ENCODE measurements around the gene EFNB3.

The EFNB3 gene

GRCh38 chr17:7732981-7733539 is 28.1 kb downstream of the EFNB3 start:
- no peak overlapping the region for H3K4me3 ChIP-seq (ENCODE audit: low read length)
- no peaks in the 10 kb centered on the region for H3K4me1 ChIP-seq (ENCODE audit: insufficient read depth, low read length)
- no peaks in the 10 kb centered on the region for H3K36me3 ChIP-seq (ENCODE audit: insufficient read depth, low read depth, low read length)
- no peak overlapping the region for H3K9ac ChIP-seq (ENCODE audit: low read depth, low read length)
- H3K9me3 ChIP-seq (ENCODE audit: insufficient read depth, low read depth, low read length): no peaks in the 10 kb centered on the region
- H3K27ac ChIP-seq (ENCODE audit: low read length): no peak overlapping the region
- peaks cover 14% of the 10 kb centered on the region; the same call in 1 of the 2 replicates for H3K27me3 ChIP-seq (ENCODE audit: insufficient read depth, low read length)

GRCh38 chr17:7737601-7738000 is 32.6 kb downstream of the EFNB3 start:
- Histone ChIP-seq H3K4me1 (ENCODE audit: insufficient read depth, low read length) (no peaks in the 10 kb centered on the region), H3K9ac (ENCODE audit: low read depth, low read length) (no peak overlapping the region), H3K9me3 (ENCODE audit: insufficient read depth, low read depth, low read length) (no peaks in the 10 kb centered on the region), H3K4me3 (ENCODE audit: low read length) (no peak overlapping the region), H3K27ac (ENCODE audit: low read length) (no peak overlapping the region), H3K36me3 (ENCODE audit: insufficient read depth, low read depth, low read length) (no peaks in the 10 kb centered on the region), H3K27me3 (ENCODE audit: insufficient read depth, low read length) (peaks cover 30% of the 10 kb centered on the region; the same call in 1 of the 2 replicates)

GRCh38 chr17:7739746-7740145 is 34.7 kb downstream of the EFNB3 start:
- H3K27me3 ChIP-seq (ENCODE audit: insufficient read depth, low read length): peaks cover 30% of the 10 kb centered on the region; the same call in 1 of the 2 replicates
- H3K36me3 ChIP-seq (ENCODE audit: insufficient read depth, low read depth, low read length): no peaks in the 10 kb centered on the region
- H3K4me3 ChIP-seq (ENCODE audit: low read length): no peak overlapping the region
- H3K4me1 ChIP-seq (ENCODE audit: insufficient read depth, low read length): no peaks in the 10 kb centered on the region
- H3K9me3 ChIP-seq (ENCODE audit: insufficient read depth, low read depth, low read length): no peaks in the 10 kb centered on the region
- H3K9ac ChIP-seq (ENCODE audit: low read depth, low read length): no peak overlapping the region
- no peak overlapping the region for H3K27ac ChIP-seq (ENCODE audit: low read length)

- Histone ChIP-seq H3K4me1 (ENCODE audit: insufficient read depth, low read length) (no peaks in the 10 kb centered on the region), H3K36me3 (ENCODE audit: insufficient read depth, low read depth, low read length) (no peaks in the 10 kb centered on the region), H3K4me3 (ENCODE audit: low read length) (no peak overlapping the region), H3K27me3 (ENCODE audit: insufficient read depth, low read length) (peaks cover 30% of the 10 kb centered on the region; the same call in 1 of the 2 replicates), H3K27ac (ENCODE audit: low read length) (no peak overlapping the region), H3K9me3 (ENCODE audit: insufficient read depth, low read depth, low read length) (no peaks in the 10 kb centered on the region), H3K9ac (ENCODE audit: low read depth, low read length) (no peak overlapping the region)
Observed at GRCh38 chr17:7740481-7741001, 35.5 kb downstream of the EFNB3 start.

GRCh38 chr17:7742729-7743128 is 37.7 kb downstream of the EFNB3 start:
- Histone ChIP-seq H3K9ac (ENCODE audit: low read depth, low read length) (no peak overlapping the region), H3K36me3 (ENCODE audit: insufficient read depth, low read depth, low read length) (no peaks in the 10 kb centered on the region), H3K27me3 (ENCODE audit: insufficient read depth, low read length) (peaks cover 19% of the 10 kb centered on the region; the same call in 1 of the 2 replicates), H3K9me3 (ENCODE audit: insufficient read depth, low read depth, low read length) (no peaks in the 10 kb centered on the region), H3K4me1 (ENCODE audit: insufficient read depth, low read length) (no peaks in the 10 kb centered on the region), H3K27ac (ENCODE audit: low read length) (no peak overlapping the region), H3K4me3 (ENCODE audit: low read length) (no peak overlapping the region)

- H3K36me3 ChIP-seq (ENCODE audit: insufficient read depth, low read depth, low read length): no peaks in the 10 kb centered on the region
- H3K4me3 ChIP-seq (ENCODE audit: low read length): no peak overlapping the region
- peaks cover 11% of the 10 kb centered on the region; the same call in 1 of the 2 replicates for H3K27me3 ChIP-seq (ENCODE audit: insufficient read depth, low read length)
- H3K9me3 ChIP-seq (ENCODE audit: insufficient read depth, low read depth, low read length): no peaks in the 10 kb centered on the region
- H3K4me1 ChIP-seq (ENCODE audit: insufficient read depth, low read length): no peaks in the 10 kb centered on the region
- no peak overlapping the region for H3K9ac ChIP-seq (ENCODE audit: low read depth, low read length)
- no peak overlapping the region for H3K27ac ChIP-seq (ENCODE audit: low read length)
Observed at GRCh38 chr17:7744416-7744815, 39.4 kb downstream of the EFNB3 start.

GRCh38 chr17:7745748-7746470 is 40.9 kb downstream of the EFNB3 start:
- no peak overlapping the region for H3K27ac ChIP-seq (ENCODE audit: low read length)
- H3K4me1 ChIP-seq (ENCODE audit: insufficient read depth, low read length): no peaks in the 10 kb centered on the region
- H3K9ac ChIP-seq (ENCODE audit: low read depth, low read length): no peak overlapping the region
- no peak overlapping the region for H3K4me3 ChIP-seq (ENCODE audit: low read length)
- no peaks in the 10 kb centered on the region for H3K36me3 ChIP-seq (ENCODE audit: insufficient read depth, low read depth, low read length)
- no peaks in the 10 kb centered on the region for H3K27me3 ChIP-seq (ENCODE audit: insufficient read depth, low read length)
- no peaks in the 10 kb centered on the region for H3K9me3 ChIP-seq (ENCODE audit: insufficient read depth, low read depth, low read length)

GRCh38 chr17:7747635-7748071 is 42.7 kb downstream of the EFNB3 start:
- H3K36me3 ChIP-seq (ENCODE audit: insufficient read depth, low read depth, low read length): no peaks in the 10 kb centered on the region
- no peak overlapping the region for H3K4me3 ChIP-seq (ENCODE audit: low read length)
- no peaks in the 10 kb centered on the region for H3K4me1 ChIP-seq (ENCODE audit: insufficient read depth, low read length)
- H3K27me3 ChIP-seq (ENCODE audit: insufficient read depth, low read length): no peaks in the 10 kb centered on the region
- H3K9ac ChIP-seq (ENCODE audit: low read depth, low read length): no peak overlapping the region
- no peaks in the 10 kb centered on the region for H3K9me3 ChIP-seq (ENCODE audit: insufficient read depth, low read depth, low read length)
- no peak overlapping the region for H3K27ac ChIP-seq (ENCODE audit: low read length)

GRCh38 chr17:7748076-7748775 is 43.2 kb downstream of the EFNB3 start:
- Histone ChIP-seq H3K36me3 (ENCODE audit: insufficient read depth, low read depth, low read length) (no peaks in the 10 kb centered on the region), H3K4me1 (ENCODE audit: insufficient read depth, low read length) (no peaks in the 10 kb centered on the region), H3K27me3 (ENCODE audit: insufficient read depth, low read length) (no peaks in the 10 kb centered on the region), H3K9ac (ENCODE audit: low read depth, low read length) (no peak overlapping the region), H3K9me3 (ENCODE audit: insufficient read depth, low read depth, low read length) (no peaks in the 10 kb centered on the region), H3K4me3 (ENCODE audit: low read length) (no peak overlapping the region), H3K27ac (ENCODE audit: low read length) (no peak overlapping the region)

GRCh38 chr17:7750321-7750821 is 45.4 kb downstream of the EFNB3 start:
- Histone ChIP-seq H3K4me3 (ENCODE audit: low read length) (no peak overlapping the region), H3K4me1 (ENCODE audit: insufficient read depth, low read length) (peaks cover 3% of the 10 kb centered on the region; the same call in 1 of the 2 replicates), H3K27ac (ENCODE audit: low read length) (no peak overlapping the region), H3K9me3 (ENCODE audit: insufficient read depth, low read depth, low read length) (no peaks in the 10 kb centered on the region), H3K9ac (ENCODE audit: low read depth, low read length) (no peak overlapping the region), H3K27me3 (ENCODE audit: insufficient read depth, low read length) (no peaks in the 10 kb centered on the region), H3K36me3 (ENCODE audit: insufficient read depth, low read depth, low read length) (no peaks in the 10 kb centered on the region)

GRCh38 chr17:7754656-7755055 is 49.7 kb downstream of the EFNB3 start:
- H3K4me3 ChIP-seq (ENCODE audit: low read length): no peak overlapping the region
- H3K9me3 ChIP-seq (ENCODE audit: insufficient read depth, low read depth, low read length): no peaks in the 10 kb centered on the region
- H3K9ac ChIP-seq (ENCODE audit: low read depth, low read length): no peak overlapping the region
- no peaks in the 10 kb centered on the region for H3K27me3 ChIP-seq (ENCODE audit: insufficient read depth, low read length)
- H3K36me3 ChIP-seq (ENCODE audit: insufficient read depth, low read depth, low read length): no peaks in the 10 kb centered on the region
- H3K4me1 ChIP-seq (ENCODE audit: insufficient read depth, low read length): peaks cover 4% of the 10 kb centered on the region; the same call in 1 of the 2 replicates
- H3K27ac ChIP-seq (ENCODE audit: low read length): no peak overlapping the region

Data from iPS-20b (cell line).